Stimulated activated memory B cell treated with anti-CD40 and anti-IgM and Interleukin-4, amounts not matched to agents 10 μg/mL and 1 μg/mL and 100 μg/mL, for 72 hours (primary cell): ENCODE measurements around the gene OR1J1.

Experiments used
- ATAC-seq: fragments of 150-1000 bp; cut with Tn5 transposase; 2 replicates; pipeline ENCODE4 v1.10.0; 2021
- H3K27ac Mint-ChIP-seq: one replicate; pipeline ENCODE4 v1.8.0; 2022; ENCODE audit warnings: mild to moderate bottlenecking, mixed read lengths
- H3K27me3 Mint-ChIP-seq: one replicate; pipeline ENCODE4 v1.8.0; 2022; ENCODE audit warnings: mixed read lengths
- H3K36me3 Mint-ChIP-seq: one replicate; pipeline ENCODE4 v1.8.0; 2022; ENCODE audit warnings: mixed read lengths
- H3K4me1 Mint-ChIP-seq: one replicate; pipeline ENCODE4 v1.8.0; 2022; ENCODE audit warnings: mixed read lengths
- H3K4me3 Mint-ChIP-seq: one replicate; pipeline ENCODE4 v1.8.0; 2022; ENCODE audit warnings: mild to moderate bottlenecking, moderate library complexity, mixed read lengths
- H3K9me3 Mint-ChIP-seq: one replicate; pipeline ENCODE4 v1.8.0; 2022; ENCODE audit warnings: mixed read lengths

The OR1J1 gene

DNA sequence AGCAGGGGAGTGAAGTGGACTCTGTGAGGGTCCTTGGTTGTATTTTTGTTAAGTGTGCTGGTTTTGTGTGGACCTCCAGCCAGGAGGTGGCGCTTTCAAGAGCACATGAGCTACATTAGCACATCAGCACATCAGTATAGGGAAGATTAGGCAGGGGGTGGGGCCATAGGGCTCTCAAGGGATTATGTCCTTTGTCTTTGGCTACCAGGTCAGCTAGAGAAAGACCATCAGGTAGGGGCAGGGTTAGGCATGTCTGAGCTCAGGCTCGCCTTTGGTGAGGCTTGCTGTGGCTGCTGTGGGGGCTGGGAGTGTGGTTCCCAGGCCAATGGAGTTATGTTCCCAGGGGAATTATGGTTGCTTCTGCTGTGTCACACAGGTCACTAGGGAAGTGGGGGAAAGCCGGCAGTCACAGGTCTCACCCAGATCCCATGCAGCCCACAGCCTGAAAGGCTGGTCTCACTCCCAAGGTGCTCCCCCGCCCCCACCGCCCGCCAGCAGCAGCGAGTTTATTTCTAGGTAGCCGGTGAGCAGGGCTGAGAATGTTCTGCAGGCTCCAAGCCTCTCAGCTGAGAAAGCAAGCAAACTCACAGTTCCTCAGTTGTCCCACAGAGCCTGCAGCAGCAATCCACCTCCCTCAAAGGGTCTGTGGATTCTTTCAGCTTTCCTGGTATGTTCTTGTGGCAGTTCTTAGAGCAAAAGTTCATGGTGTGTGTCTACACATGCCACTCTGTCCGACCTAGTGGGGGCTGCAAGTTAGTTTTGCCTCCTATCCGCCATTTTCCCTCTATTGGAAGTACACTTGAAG lies 13.7 kb downstream of the OR1J1 start:
- Mint-ChIP-seq H3K9me3 (peaks cover 8% of the 10 kb centered on the region), H3K27me3 (peaks cover 51% of the 10 kb centered on the region), H3K4me1 (peaks cover 6% of the 10 kb centered on the region), H3K36me3 (no peaks in the 10 kb centered on the region), H3K4me3 (peak overlapping the region; percentile 84), H3K27ac (peak overlapping the region; percentile 86)
- peak; percentile 58 for ATAC-seq

DNA sequence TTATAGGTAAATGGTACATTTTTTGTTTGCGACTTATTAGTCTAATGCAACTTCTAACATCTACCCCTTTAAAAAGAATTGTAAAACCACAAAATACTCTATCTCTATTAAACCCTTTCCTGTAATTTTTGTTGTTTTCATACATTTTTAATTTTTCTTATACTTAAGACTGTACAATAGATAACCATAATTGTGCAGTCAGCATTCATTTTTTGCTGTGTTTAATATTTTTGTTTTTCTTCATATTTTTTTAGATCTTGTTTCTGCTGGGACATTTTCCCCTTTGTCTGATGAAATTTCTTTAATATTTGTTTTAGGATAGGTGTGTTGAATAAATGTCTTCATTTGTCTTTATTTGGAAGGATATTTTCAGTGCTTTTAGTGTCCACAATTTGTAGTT lies 19.9 kb downstream of the OR1J1 start:
- peaks cover 52% of the 10 kb centered on the region for H3K27me3 Mint-ChIP-seq
- H3K4me3 Mint-ChIP-seq: no peak overlapping the region
- ATAC-seq: no peak
- H3K36me3 Mint-ChIP-seq: no peaks in the 10 kb centered on the region
- H3K4me1 Mint-ChIP-seq: peaks cover 5% of the 10 kb centered on the region
- peaks cover 8% of the 10 kb centered on the region for H3K9me3 Mint-ChIP-seq
- no peak overlapping the region for H3K27ac Mint-ChIP-seq

DNA sequence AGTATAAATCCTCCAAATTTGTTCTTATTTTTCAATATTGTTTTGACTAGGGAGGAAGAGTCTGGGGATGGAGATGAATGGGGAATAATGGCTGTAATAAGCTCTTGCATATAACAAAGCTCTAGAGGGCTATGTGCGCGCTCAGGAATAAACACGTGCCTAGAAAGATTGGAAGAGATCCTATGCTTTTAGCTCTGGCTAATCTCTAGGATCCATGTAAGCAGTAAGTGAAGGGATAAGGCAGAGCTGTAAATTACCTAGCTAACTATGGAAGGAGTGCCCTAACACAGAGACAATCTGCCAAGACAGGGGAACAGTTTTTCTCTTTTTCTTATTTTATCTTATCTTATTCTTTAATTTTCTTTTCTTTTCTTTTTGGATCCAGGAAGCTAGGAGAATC lies 21.6 kb downstream of the OR1J1 start:
- Mint-ChIP-seq H3K9me3 (peaks cover 5% of the 10 kb centered on the region), H3K4me3 (no peak overlapping the region), H3K4me1 (peaks cover 6% of the 10 kb centered on the region), H3K27ac (no peak overlapping the region), H3K27me3 (peaks cover 37% of the 10 kb centered on the region), H3K36me3 (no peaks in the 10 kb centered on the region)
- no peak for ATAC-seq

- Mint-ChIP-seq H3K4me1 (peaks cover 6% of the 10 kb centered on the region), H3K4me3 (no peak overlapping the region), H3K9me3 (no peaks in the 10 kb centered on the region), H3K36me3 (no peaks in the 10 kb centered on the region), H3K27me3 (peaks cover 18% of the 10 kb centered on the region), H3K27ac (no peak overlapping the region)
- ATAC-seq: no peak
Observed at GRCh38 chr9:122453677-122454135, 24.0 kb downstream of the OR1J1 start.

- no peak overlapping the region for H3K27ac Mint-ChIP-seq
- no peak for ATAC-seq
- no peaks in the 10 kb centered on the region for H3K4me1 Mint-ChIP-seq
- peaks cover 18% of the 10 kb centered on the region for H3K27me3 Mint-ChIP-seq
- H3K4me3 Mint-ChIP-seq: no peak overlapping the region
- no peaks in the 10 kb centered on the region for H3K36me3 Mint-ChIP-seq
- no peaks in the 10 kb centered on the region for H3K9me3 Mint-ChIP-seq
Observed at GRCh38 chr9:122446819-122447484, 30.8 kb downstream of the OR1J1 start.

GRCh38 chr9:122445155-122445749 lies 32.5 kb downstream of the OR1J1 start:
- H3K4me1 Mint-ChIP-seq: no peaks in the 10 kb centered on the region
- H3K36me3 Mint-ChIP-seq: no peaks in the 10 kb centered on the region
- peaks cover 18% of the 10 kb centered on the region for H3K27me3 Mint-ChIP-seq

GRCh38 chr9:122444041-122444733 lies 33.5 kb downstream of the OR1J1 start:
- Mint-ChIP-seq H3K27ac (no peak overlapping the region), H3K4me3 (no peak overlapping the region), H3K4me1 (no peaks in the 10 kb centered on the region), H3K27me3 (peaks cover 18% of the 10 kb centered on the region), H3K36me3 (no peaks in the 10 kb centered on the region), H3K9me3 (peaks cover 2% of the 10 kb centered on the region)
- ATAC-seq: no peak

More at GRCh38 chr9:122445155-122445749, 32.5 kb downstream of the OR1J1 start:
- no peak for ATAC-seq
- no peak overlapping the region for H3K4me3 Mint-ChIP-seq
- H3K27ac Mint-ChIP-seq: no peak overlapping the region
- peaks cover 1% of the 10 kb centered on the region for H3K9me3 Mint-ChIP-seq

GRCh38 chr9:122442568-122442967 lies 35.2 kb downstream of the OR1J1 start:
- peaks cover 18% of the 10 kb centered on the region for H3K27me3 Mint-ChIP-seq
- no peaks in the 10 kb centered on the region for H3K4me1 Mint-ChIP-seq
- no peak overlapping the region for H3K4me3 Mint-ChIP-seq
- peaks cover 2% of the 10 kb centered on the region for H3K9me3 Mint-ChIP-seq
- H3K36me3 Mint-ChIP-seq: no peaks in the 10 kb centered on the region
- H3K27ac Mint-ChIP-seq: no peak overlapping the region
- no peak for ATAC-seq
